HG03045 (cell line): ENCODE results near the gene PRKD1.

Source experiments
- ATAC-seq: cut with Tn5 transposase; IDR thresholded peaks from one replicate; pipeline ENCODE4 v1.9.1; 2021; ENCODE audit warnings: mild to moderate bottlenecking, moderate library complexity; ENCODE audit not compliant: unreplicated experiment

Gene PRKD1

GRCh38 chr14:29527286-29527685 lies 400.4 kb downstream of the PRKD1 start:
- ATAC-seq: no peak
